Effector memory CD8-positive, alpha-beta T cell (primary cell): Measurements from ENCODE around the gene NPPB.

Experiments
- ATAC-seq: fragments of 150-1000 bp; cut with Tn5 transposase; replicated peaks from 2 replicates; pipeline ENCODE4 v1.10.0; 2021; ENCODE audit warnings: mild to moderate bottlenecking, moderate library complexity
- DNase-seq, 3 experiments: peaks; one replicate each; pipeline ENCODE4 v3.0.0; 2021
- H3K27ac Mint-ChIP-seq, 2 donors: one replicate each; pipeline ENCODE4 v1.8.0; 2022; ENCODE audit warnings: mild to moderate bottlenecking in 2 of 2, mixed read lengths in 2 of 2, moderate library complexity in 2 of 2
- H3K27me3 Mint-ChIP-seq, 2 donors: one replicate each; pipeline ENCODE4 v1.8.0; 2022; ENCODE audit warnings: mixed read lengths in 2 of 2
- H3K36me3 Mint-ChIP-seq: one replicate; pipeline ENCODE4 v1.8.0; 2022; ENCODE audit warnings: mild to moderate bottlenecking, moderate library complexity, mixed read lengths; ENCODE audit not compliant: insufficient read depth
- H3K4me1 Mint-ChIP-seq, 2 donors: one replicate each; pipeline ENCODE4 v1.8.0; 2022; ENCODE audit warnings: low read depth in 2 of 2, mixed read lengths in 2 of 2
- H3K4me3 Mint-ChIP-seq, 2 donors: one replicate each; pipeline ENCODE4 v1.8.0; 2022; ENCODE audit warnings: mild to moderate bottlenecking in 2 of 2, mixed read lengths in 2 of 2, moderate library complexity in 2 of 2
- H3K9me3 Mint-ChIP-seq, 2 donors: one replicate each; pipeline ENCODE4 v1.8.0; 2022; ENCODE audit warnings: mixed read lengths in 2 of 2

NPPB gene

GRCh38 chr1:11878081-11878890 lies 19.5 kb upstream of the NPPB start:
- Mint-ChIP-seq H3K27me3 (peaks cover 36 to 89% of the 10 kb centered on the region in 2 donors), H3K4me1 (peaks cover 0 to 2% of the 10 kb centered on the region in 2 donors), H3K36me3 (peaks cover 2% of the 10 kb centered on the region), H3K9me3 (no peaks in the 10 kb centered on the region), H3K4me3 (no peak overlapping the region), H3K27ac (no peak overlapping the region)
- ATAC-seq (no peak), DNase-seq (no peak)

- peaks cover 2% of the 10 kb centered on the region for H3K36me3 Mint-ChIP-seq
- H3K9me3 Mint-ChIP-seq = no peaks in the 10 kb centered on the region
- DNase-seq (no peak), ATAC-seq (no peak)
- H3K27ac Mint-ChIP-seq = peak overlapping the region in 1 of 2 donors; percentile 47
- H3K4me3 Mint-ChIP-seq = no peak overlapping the region
- H3K27me3 Mint-ChIP-seq = peaks cover 34 to 86% of the 10 kb centered on the region in 2 donors
- H3K4me1 Mint-ChIP-seq = no peaks in the 10 kb centered on the region
Measured at GRCh38 chr1:11877074-11877473, 18.3 kb upstream of the NPPB start.

GRCh38 chr1:11875094-11875493 lies 16.3 kb upstream of the NPPB start:
- H3K27me3 Mint-ChIP-seq = peaks cover 34 to 82% of the 10 kb centered on the region in 2 donors
- DNase-seq (no peak), ATAC-seq (no peak)
- no peak overlapping the region for H3K4me3 Mint-ChIP-seq
- no peaks in the 10 kb centered on the region for H3K9me3 Mint-ChIP-seq
- H3K4me1 Mint-ChIP-seq = no peaks in the 10 kb centered on the region
- no peak overlapping the region for H3K27ac Mint-ChIP-seq
- peaks cover 2% of the 10 kb centered on the region for H3K36me3 Mint-ChIP-seq

GRCh38 chr1:11874624-11875023 lies 15.9 kb upstream of the NPPB start:
- Mint-ChIP-seq H3K9me3 (no peaks in the 10 kb centered on the region), H3K4me3 (no peak overlapping the region), H3K4me1 (no peaks in the 10 kb centered on the region), H3K27me3 (peaks cover 39 to 82% of the 10 kb centered on the region in 2 donors), H3K27ac (no peak overlapping the region), H3K36me3 (peaks cover 2% of the 10 kb centered on the region)
- DNase-seq (no peak), ATAC-seq (no peak)

- Mint-ChIP-seq H3K27ac (no peak overlapping the region), H3K27me3 (peaks cover 43 to 82% of the 10 kb centered on the region in 2 donors), H3K4me1 (no peaks in the 10 kb centered on the region)
Measured at GRCh38 chr1:11874258-11874562, 15.5 kb upstream of the NPPB start.

GRCh38 chr1:11873395-11874257 lies 14.9 kb upstream of the NPPB start:
- H3K27ac Mint-ChIP-seq = no peak overlapping the region
- no peak overlapping the region for H3K4me3 Mint-ChIP-seq
- no peaks in the 10 kb centered on the region for H3K9me3 Mint-ChIP-seq
- no peaks in the 10 kb centered on the region for H3K4me1 Mint-ChIP-seq
- ATAC-seq (no peak), DNase-seq (no peak)
- peaks cover 43 to 81% of the 10 kb centered on the region in 2 donors for H3K27me3 Mint-ChIP-seq
- H3K36me3 Mint-ChIP-seq = peaks cover 2% of the 10 kb centered on the region

More at GRCh38 chr1:11874258-11874562, 15.5 kb upstream of the NPPB start:
- no peak overlapping the region for H3K4me3 Mint-ChIP-seq
- H3K9me3 Mint-ChIP-seq = no peaks in the 10 kb centered on the region
- no peak for DNase-seq
- ATAC-seq = no peak
- peaks cover 2% of the 10 kb centered on the region for H3K36me3 Mint-ChIP-seq

- H3K9me3 Mint-ChIP-seq = no peaks in the 10 kb centered on the region
- no peak for DNase-seq
- H3K36me3 Mint-ChIP-seq = peaks cover 2% of the 10 kb centered on the region
- ATAC-seq = no peak
- H3K27ac Mint-ChIP-seq = no peak overlapping the region
- no peak overlapping the region for H3K4me3 Mint-ChIP-seq
- peaks cover 42 to 83% of the 10 kb centered on the region in 2 donors for H3K27me3 Mint-ChIP-seq
- no peaks in the 10 kb centered on the region for H3K4me1 Mint-ChIP-seq
Measured at GRCh38 chr1:11872545-11872944, 13.8 kb upstream of the NPPB start.

GRCh38 chr1:11869650-11870207 lies 11.0 kb upstream of the NPPB start:
- DNase-seq (no peak), ATAC-seq (no peak)
- no peak overlapping the region for H3K27ac Mint-ChIP-seq
- no peaks in the 10 kb centered on the region for H3K36me3 Mint-ChIP-seq
- no peaks in the 10 kb centered on the region for H3K4me1 Mint-ChIP-seq
- no peaks in the 10 kb centered on the region for H3K9me3 Mint-ChIP-seq
- peaks cover 30 to 76% of the 10 kb centered on the region in 2 donors for H3K27me3 Mint-ChIP-seq
- H3K4me3 Mint-ChIP-seq = no peak overlapping the region

- DNase-seq (no peak), ATAC-seq (no peak)
- no peaks in the 10 kb centered on the region for H3K36me3 Mint-ChIP-seq
- H3K9me3 Mint-ChIP-seq = no peaks in the 10 kb centered on the region
- H3K4me3 Mint-ChIP-seq = no peak overlapping the region
- peaks cover 36 to 76% of the 10 kb centered on the region in 2 donors for H3K27me3 Mint-ChIP-seq
- H3K27ac Mint-ChIP-seq = no peak overlapping the region
- no peaks in the 10 kb centered on the region for H3K4me1 Mint-ChIP-seq
Measured at GRCh38 chr1:11869104-11869503, 10.4 kb upstream of the NPPB start.

GRCh38 chr1:11868331-11868980 lies 9.7 kb upstream of the NPPB start:
- H3K9me3 Mint-ChIP-seq = no peaks in the 10 kb centered on the region
- no peak overlapping the region for H3K4me3 Mint-ChIP-seq
- H3K36me3 Mint-ChIP-seq = no peaks in the 10 kb centered on the region
- no peak overlapping the region for H3K27ac Mint-ChIP-seq
- no peaks in the 10 kb centered on the region for H3K4me1 Mint-ChIP-seq
- peaks cover 38 to 75% of the 10 kb centered on the region in 2 donors for H3K27me3 Mint-ChIP-seq
- ATAC-seq = no peak
- DNase-seq = no peak

- Mint-ChIP-seq H3K4me1 (no peaks in the 10 kb centered on the region), H3K27ac (no peak overlapping the region), H3K4me3 (no peak overlapping the region), H3K27me3 (peaks cover 53 to 90% of the 10 kb centered on the region in 2 donors), H3K9me3 (no peaks in the 10 kb centered on the region), H3K36me3 (no peaks in the 10 kb centered on the region)
- ATAC-seq = no peak
- no peak for DNase-seq
Measured at GRCh38 chr1:11862890-11863289, 4.1 kb upstream of the NPPB start.

GRCh38 chr1:11860587-11860986 lies 1.8 kb upstream of the NPPB start:
- ATAC-seq (no peak), DNase-seq (no peak)
- no peaks in the 10 kb centered on the region for H3K36me3 Mint-ChIP-seq
- H3K4me3 Mint-ChIP-seq = no peak overlapping the region
- H3K27me3 Mint-ChIP-seq = peaks cover 57 to 94% of the 10 kb centered on the region in 2 donors
- no peaks in the 10 kb centered on the region for H3K9me3 Mint-ChIP-seq
- H3K27ac Mint-ChIP-seq = no peak overlapping the region
- H3K4me1 Mint-ChIP-seq = no peaks in the 10 kb centered on the region

- no peak for DNase-seq
- no peak for ATAC-seq
- H3K27ac Mint-ChIP-seq = no peak overlapping the region
- H3K4me3 Mint-ChIP-seq = no peak overlapping the region
- H3K36me3 Mint-ChIP-seq = no peaks in the 10 kb centered on the region
- peaks cover 57 to 92% of the 10 kb centered on the region in 2 donors for H3K27me3 Mint-ChIP-seq
- H3K4me1 Mint-ChIP-seq = no peaks in the 10 kb centered on the region
- H3K9me3 Mint-ChIP-seq = no peaks in the 10 kb centered on the region
Measured at GRCh38 chr1:11860083-11860482, 1.3 kb upstream of the NPPB start.
